K562 (cell line): ENCODE measurements around the gene CD300C. TPM values are rescaled to one million over a fixed set of nuclear protein-coding genes. Genes with fewer than 3 reads are reported as not detected.

Experiments used
- ATAC-seq: fragments of 200-7000 bp; cut with Tn5 transposase; 3 replicates; pipeline ENCODE4 v1.9.1; 2020; ENCODE audit warnings: moderate library complexity
- BruUV-seq: library from RNA; stranded (reverse); fragments of 400-500 nt; replicated peaks from 2 replicates; lab custom pipeline; 2021; lab: Mats Ljungman, UMichigan
- CTCF ChIA-PET: fragments of 300-600 bp; formaldehyde crosslinking; extraction: SDS; loops from one replicate; lab custom pipeline; 2021; ENCODE audit warnings: low intra/inter-chr PET ratio; lab: Yijun Ruan, JAX
- POLR2A ChIA-PET: fragments of 300-600, 350-650 bp; sonication (Branson Sonifier 250); formaldehyde crosslinking; extraction: SDS; loops from one replicate; lab custom pipeline; 2021; ENCODE audit warnings: antibody characterized with exemption, inconsistent platforms; lab: Yijun Ruan, JAX
- DNase-seq, 4 experiments: peaks; one replicate each; pipeline versions ENCODE4 v3.0.0 to v3.0.0-alpha.2; 2011 to 2018; ENCODE audit warnings: low spot score in 3 of 4, mixed read lengths in 3 of 4; ENCODE audit errors: extremely low read depth in 1 of 4
- FAIRE-seq: peaks from 2 replicates; lab custom pipeline; 2011; peaks lifted over from hg19 to GRCh38; lab: Jason Lieb, UNC
- H2AFZ ChIP-seq: 2 replicates; pipeline ENCODE4 v1.6.0; 2011; ENCODE audit warnings: low read depth, low read length, control low read depth, inconsistent platforms
- H3K27ac ChIP-seq: fragments of 200-600 bp; 3 replicates; pipeline ENCODE4 v1.8.0; 2011; ENCODE audit warnings: low read depth, mild to moderate bottlenecking, control low read depth, inconsistent platforms, low read length, moderate library complexity, mixed read lengths; ENCODE audit errors: extremely low read depth
- H3K27me3 ChIP-seq, 2 experiments: fragments of 300-600 bp in 1 of 2; 2 replicates in 1 of 2; 3 replicates in 1 of 2; pipeline versions ENCODE4 v1.6.0 to v1.8.0; 2011; ENCODE audit warnings: inconsistent platforms in 2 of 2, low read length in 2 of 2, mild to moderate bottlenecking in 1 of 2, mixed read lengths in 1 of 2, moderate library complexity in 1 of 2; ENCODE audit not compliant: control insufficient read depth in 2 of 2, insufficient read depth in 2 of 2
- H3K36me3 ChIP-seq: fragments of 300-600 bp; 3 replicates; pipeline ENCODE4 v1.8.0; 2011; ENCODE audit warnings: mild to moderate bottlenecking, low read length, inconsistent platforms; ENCODE audit not compliant: control insufficient read depth, insufficient read depth
- H3K4me1 ChIP-seq, 2 experiments: fragments of 200-600 bp in 1 of 2; replicated peaks in 1 of 2; 2 replicates in 1 of 2; 3 replicates in 1 of 2; pipeline versions ENCODE4 v1.5.1 to v1.8.0; 2011; ENCODE audit warnings: inconsistent platforms in 2 of 2, low read length in 2 of 2, mild to moderate bottlenecking in 1 of 2, mixed read lengths in 1 of 2, moderate library complexity in 1 of 2; ENCODE audit not compliant: control insufficient read depth in 2 of 2, insufficient read depth in 2 of 2
- H3K4me2 ChIP-seq: 2 replicates; pipeline ENCODE4 v1.6.1; 2011; ENCODE audit warnings: low read length, control low read depth, inconsistent platforms, mixed read lengths; ENCODE audit not compliant: insufficient read depth
- H3K4me3 ChIP-seq: fragments of 200-600 bp; sonication (generic), shearing (Covaris generic); 2 replicates; pipeline ENCODE4 v1.5.1; 2016; ENCODE audit warnings: control low read depth, inconsistent platforms
- H3K79me2 ChIP-seq: fragments of 200-600 bp; 3 replicates; pipeline ENCODE4 v1.8.0; 2011; ENCODE audit warnings: low read length, inconsistent platforms; ENCODE audit not compliant: control insufficient read depth, insufficient read depth
- H3K9ac ChIP-seq, 2 experiments: 2 replicates each; pipeline versions ENCODE4 v1.6.0 to v1.6.1; 2011; ENCODE audit warnings: low read depth in 2 of 2, low read length in 2 of 2, control low read depth in 1 of 2, inconsistent platforms in 1 of 2, mild to moderate bottlenecking in 1 of 2, mixed read lengths in 1 of 2; ENCODE audit not compliant: insufficient read depth in 1 of 2
- H3K9me1 ChIP-seq: one replicate; pipeline ENCODE4 v1.6.0; 2011; ENCODE audit warnings: inconsistent platforms, mild to moderate bottlenecking, low read length, moderate library complexity; ENCODE audit not compliant: control insufficient read depth, insufficient read depth
- H3K9me3 ChIP-seq: replicated peaks from 2 replicates; pipeline ENCODE4 v1.5.1; 2011; ENCODE audit warnings: low read depth, low read length, inconsistent platforms; ENCODE audit not compliant: control insufficient read depth, insufficient read depth
- H4K20me1 ChIP-seq: replicated peaks from 2 replicates; pipeline ENCODE4 v1.6.1; 2011; ENCODE audit warnings: low read length, inconsistent platforms, mixed read lengths; ENCODE audit not compliant: control insufficient read depth, insufficient read depth
- ESRRB ChIP-seq: fragments of 250-450 bp; sonication (Bioruptor Pico); IDR thresholded peaks from 2 replicates; pipeline ENCODE4 v1.5.0; 2020; ENCODE audit warnings: mild to moderate bottlenecking, moderate library complexity, borderline replicate concordance
- MAFF ChIP-seq: IDR thresholded peaks from 2 replicates; pipeline ENCODE4 v1.6.1; 2012; ENCODE audit warnings: low read length, improper control_type of control experiment
- MCM5 ChIP-seq: fragments of 450-650 bp; IDR thresholded peaks from 2 replicates; pipeline ENCODE4 v1.6.1; 2016; ENCODE audit warnings: low read depth
- TAF1 ChIP-seq: IDR thresholded peaks from 2 replicates; pipeline ENCODE4 v1.6.1; 2011; ENCODE audit warnings: mild to moderate bottlenecking, low read length, moderate library complexity; ENCODE audit not compliant: insufficient read depth, control insufficient read depth, severe bottlenecking; ENCODE audit errors: extremely low read depth
- USF2 ChIP-seq: sonication (generic); formaldehyde crosslinking; IDR thresholded peaks from 2 replicates; pipeline ENCODE4 v1.5.0; 2020; ENCODE audit warnings: missing genetic modification reagents
- whole genome bisulfite sequencing: fragments of 100-300 bp; shearing (Covaris generic); methylation state at CpG from one replicate; pipeline ENCODE4 v1.1.6; 2016; ENCODE audit warnings: low coverage, mixed read lengths; ENCODE audit not compliant: insufficient coverage; ENCODE audit errors: missing lambda C conversion rate; 5-methylcytosine and 5-hydroxymethylcytosine counted together
- in situ Hi-C: fragments of 300-500 bp; cut with MboI; formaldehyde crosslinking; loops from 4 replicates; pipeline ENCODE4 v1.15.0; 2018; ENCODE audit warnings: inconsistent platforms, mixed read lengths
- intact Hi-C: fragments of 100-400 bp; cut with micrococcal nuclease; formaldehyde crosslinking; loops from 2 replicates; pipeline ENCODE4 v1.14.2; 2022
- polyA plus RNA-seq, 8 experiments: library from polyadenylated mRNA; depleted of rRNA in 4 of 8; stranded (reverse) in 5 of 8; unstranded in 3 of 8; fragments of >200 nt; fragmentation: Nextera tagmentation in 2 of 8; fragmentation: Illumina TruSeq in 1 of 8; extraction: Ambion mirVana in 2 of 8; extraction: Trizol in 1 of 8; gene quantifications; 2 replicates each; pipeline versions ENCODE4 v1.2.1 to v1.2.3, GENCODE V29; 2011 to 2014; ENCODE audit warnings: inconsistent platforms in 1 of 8, missing spikeins in 1 of 8
- total RNA-seq, 7 experiments: library from RNA; depleted of rRNA in 6 of 7; stranded (reverse); fragments of >200 nt in 6 of 7; fragmentation: Illumina TruSeq in 2 of 7; extraction: Trizol in 2 of 7; gene quantifications; 2 replicates each; pipeline versions ENCODE4 v1.2.1 to v1.2.3, GENCODE V29; 2011 to 2021; ENCODE audit warnings: low replicate concordance in 1 of 7
- TF ChIP-seq, protein P1 (sequence below): fragments of 450-650 bp; IDR thresholded peaks from 2 replicates; pipeline ENCODE4 v1.6.1; 2017; ENCODE audit warnings: mild to moderate bottlenecking, moderate library complexity
- TF ChIP-seq, protein P2 (sequence below): fragments of 450-650 bp; IDR thresholded peaks from 2 replicates; pipeline ENCODE4 v1.6.1; 2014; ENCODE audit warnings: low read depth, mild to moderate bottlenecking, moderate library complexity, borderline replicate concordance

CD300C gene
- total and polyA plus RNA-seq, 9 of the 15 experiments (the other 6 are each of a cell fraction or from before 2014, with no cell fraction given): 0.04 to 0.16 (median 0.07) TPM; not detected in 6

DNA sequence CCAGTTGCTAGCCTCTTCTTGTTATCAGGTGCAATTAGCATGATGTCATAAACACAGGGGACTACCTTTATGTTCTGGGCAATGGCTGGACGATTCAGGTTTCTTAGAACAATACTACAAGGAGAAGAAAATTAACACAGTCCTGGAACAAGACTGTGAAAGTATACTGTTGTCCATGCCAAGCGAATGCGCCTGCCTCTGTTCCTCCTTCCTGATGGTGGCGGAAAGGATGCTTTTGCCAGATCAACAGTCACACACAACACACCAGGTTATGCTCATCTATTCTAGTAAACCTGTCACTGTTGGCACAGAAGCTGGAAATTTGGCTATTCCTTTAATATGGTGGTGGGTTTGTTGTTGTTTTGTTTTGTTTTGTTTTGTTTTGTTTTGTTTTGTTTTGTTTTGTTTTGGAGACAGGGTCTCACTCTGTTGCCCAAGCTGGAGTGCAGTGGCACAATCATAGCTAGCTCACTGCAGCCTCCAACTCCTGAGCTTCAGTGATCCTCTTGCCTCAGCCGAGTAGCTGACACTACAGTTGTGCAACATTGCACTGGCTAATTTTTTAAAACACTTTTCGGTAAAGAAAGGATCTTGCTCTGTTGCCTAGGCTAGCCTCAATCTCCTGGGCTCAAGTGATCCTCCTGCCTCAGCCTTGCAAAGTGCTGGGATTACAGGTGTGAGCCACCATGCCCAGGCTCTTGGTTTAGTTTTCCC, 49.3 kb upstream of the CD300C start:
- DNase-seq (no peak), ATAC-seq (no peak), FAIRE-seq (no peak)
- no peak overlapping the region for H2AFZ ChIP-seq
- H3K9ac ChIP-seq: no peak overlapping the region
- 1% methylated on average over 6 of the region's 6 CpGs for WGBS
- H3K9me3 ChIP-seq: no peaks in the 10 kb centered on the region
- POLR2A ChIA-PET: no interaction called here
- CTCF ChIA-PET: no interaction called here
- no peak overlapping the region for H3K4me2 ChIP-seq
- H3K79me2 ChIP-seq: no peaks in the 10 kb centered on the region
- in situ Hi-C loops (loop anchor here (10.0 kb wide), 1 partner anchor 220 kb away; no protein-coding TSS in a partner anchor), intact Hi-C loops (no loop called here)
- H3K27me3 ChIP-seq: peaks cover 0 to 13% of the 10 kb centered on the region in 2 experiments; a peak in 2 of 5 replicates
- no TSS peak for BruUV-seq
- H3K4me1 ChIP-seq: no peaks in the 10 kb centered on the region
- no peak overlapping the region for H3K4me3 ChIP-seq
- H3K36me3 ChIP-seq: no peaks in the 10 kb centered on the region
- H3K27ac ChIP-seq: no peak overlapping the region
- no peaks in the 10 kb centered on the region for H4K20me1 ChIP-seq
- TF ChIP-seq ESRRB (CRISPR knock-in tag) (no peak), TAF1 (no peak), USF2 (CRISPR knock-in tag) (no peak), MCM5 (no peak), MAFF (no peak)
- TF ChIP-seq, protein P1, sequence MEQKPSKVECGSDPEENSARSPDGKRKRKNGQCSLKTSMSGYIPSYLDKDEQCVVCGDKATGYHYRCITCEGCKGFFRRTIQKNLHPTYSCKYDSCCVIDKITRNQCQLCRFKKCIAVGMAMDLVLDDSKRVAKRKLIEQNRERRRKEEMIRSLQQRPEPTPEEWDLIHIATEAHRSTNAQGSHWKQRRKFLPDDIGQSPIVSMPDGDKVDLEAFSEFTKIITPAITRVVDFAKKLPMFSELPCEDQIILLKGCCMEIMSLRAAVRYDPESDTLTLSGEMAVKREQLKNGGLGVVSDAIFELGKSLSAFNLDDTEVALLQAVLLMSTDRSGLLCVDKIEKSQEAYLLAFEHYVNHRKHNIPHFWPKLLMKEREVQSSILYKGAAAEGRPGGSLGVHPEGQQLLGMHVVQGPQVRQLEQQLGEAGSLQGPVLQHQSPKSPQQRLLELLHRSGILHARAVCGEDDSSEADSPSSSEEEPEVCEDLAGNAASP: no peak
- TF ChIP-seq, protein P2, sequence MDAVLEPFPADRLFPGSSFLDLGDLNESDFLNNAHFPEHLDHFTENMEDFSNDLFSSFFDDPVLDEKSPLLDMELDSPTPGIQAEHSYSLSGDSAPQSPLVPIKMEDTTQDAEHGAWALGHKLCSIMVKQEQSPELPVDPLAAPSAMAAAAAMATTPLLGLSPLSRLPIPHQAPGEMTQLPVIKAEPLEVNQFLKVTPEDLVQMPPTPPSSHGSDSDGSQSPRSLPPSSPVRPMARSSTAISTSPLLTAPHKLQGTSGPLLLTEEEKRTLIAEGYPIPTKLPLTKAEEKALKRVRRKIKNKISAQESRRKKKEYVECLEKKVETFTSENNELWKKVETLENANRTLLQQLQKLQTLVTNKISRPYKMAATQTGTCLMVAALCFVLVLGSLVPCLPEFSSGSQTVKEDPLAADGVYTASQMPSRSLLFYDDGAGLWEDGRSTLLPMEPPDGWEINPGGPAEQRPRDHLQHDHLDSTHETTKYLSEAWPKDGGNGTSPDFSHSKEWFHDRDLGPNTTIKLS: no peak
- no peaks in the 10 kb centered on the region for H3K9me1 ChIP-seq
